Globus pallidus (tissue), 1 donor: ENCODE results near the gene CHST12.
A peak's percentile ranks its signal among the peaks of the same experiment; 100 is the strongest.
"Not testable (repeated sequence)": the region's sequence is repeated elsewhere in the genome, so short reads cannot be mapped to it uniquely, and the experiment has no call there.

Source experiments
- DNase-seq: peaks from one replicate; pipeline ENCODE4 v3.0.0-alpha.2; 2015; ENCODE audit warnings: low spot score

Gene CHST12

DNA sequence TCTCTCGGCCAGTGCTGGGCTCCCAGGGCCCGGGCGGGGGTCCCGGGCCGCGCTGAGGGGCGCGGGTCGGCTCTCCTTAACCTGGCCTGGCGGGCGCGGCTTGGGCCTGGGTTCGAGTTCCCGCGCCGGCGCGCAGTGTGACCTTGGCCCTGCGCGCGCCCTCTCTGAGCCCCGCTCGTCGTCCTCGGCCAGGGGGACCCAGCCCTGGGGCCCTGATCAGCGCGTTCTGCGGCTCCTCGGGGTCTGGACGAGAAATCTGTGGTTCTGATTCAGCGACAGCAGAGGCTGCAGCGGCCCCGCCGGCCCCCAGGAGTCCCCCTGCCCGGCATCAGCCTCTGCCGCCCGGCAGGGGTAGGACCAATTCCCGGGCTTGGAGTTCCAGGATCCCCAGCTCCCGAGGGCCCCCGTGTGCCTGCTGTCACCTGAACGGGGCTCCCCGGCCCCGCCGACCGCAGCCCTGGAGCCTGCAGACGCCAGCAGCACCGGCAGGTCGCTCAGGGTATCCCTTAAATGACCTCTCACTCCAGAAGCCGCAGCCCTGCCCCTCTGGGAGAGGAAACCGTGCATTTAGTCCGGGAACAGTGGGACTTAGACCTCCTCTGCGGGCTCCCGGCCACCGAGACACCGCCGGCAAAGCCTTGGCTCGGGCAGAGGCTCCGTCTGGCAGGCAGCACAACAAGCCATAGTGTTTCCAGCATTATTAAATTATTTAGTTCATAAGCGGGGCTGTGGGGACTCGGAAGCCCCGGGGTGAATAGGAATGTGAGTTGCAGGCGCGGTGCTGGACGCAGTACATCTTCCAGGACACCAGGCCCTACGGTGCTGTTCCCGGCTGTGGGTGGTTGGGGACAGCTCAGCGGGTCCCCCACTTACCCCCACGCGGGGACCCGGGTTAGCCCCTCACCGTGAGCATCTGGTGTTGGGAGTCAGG is 572 bp downstream of the CHST12 start:
- DNase-seq: peak; percentile 38

DNA sequence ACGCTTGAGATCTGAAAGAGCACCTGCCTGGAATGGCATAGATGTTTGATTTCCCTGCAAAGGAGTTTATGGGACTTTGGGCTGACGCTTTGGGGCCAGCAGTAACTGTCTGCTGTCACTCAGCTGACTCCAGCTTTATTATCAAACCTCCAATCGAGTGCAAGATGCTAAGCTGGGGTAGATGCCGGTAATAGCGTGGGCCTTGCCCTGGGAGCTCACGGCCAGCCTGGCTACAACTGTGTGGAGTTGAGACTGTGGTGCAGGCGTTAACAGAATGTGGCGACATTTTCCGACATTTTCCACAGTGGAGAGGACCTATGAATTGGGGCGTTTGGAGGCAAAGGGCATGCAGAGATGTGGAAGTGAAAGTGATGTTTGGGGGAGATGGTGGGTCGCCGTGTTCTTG is 1.3 kb downstream of the CHST12 start:
- DNase-seq: no peak

DNA sequence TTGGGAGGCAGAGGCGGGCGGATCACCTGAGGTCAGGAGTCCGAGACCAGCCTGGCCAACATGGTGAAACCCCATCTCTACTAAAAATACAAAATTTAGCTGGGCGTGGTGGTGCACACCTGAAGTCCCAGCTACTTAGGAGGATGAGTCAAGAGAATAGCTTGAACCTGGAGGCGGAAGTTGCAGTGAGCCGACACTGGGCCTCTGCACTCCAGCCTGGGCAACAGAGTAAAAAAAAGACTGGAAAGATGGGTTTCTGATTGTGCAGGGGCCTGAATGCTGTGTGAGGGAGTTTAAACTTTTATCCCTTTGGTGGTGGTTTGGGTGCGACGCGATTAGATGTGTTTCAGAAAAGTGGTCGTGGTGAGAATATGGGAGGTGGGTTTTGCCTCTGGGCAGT is 1.8 kb downstream of the CHST12 start:
- DNase-seq: no peak

DNA sequence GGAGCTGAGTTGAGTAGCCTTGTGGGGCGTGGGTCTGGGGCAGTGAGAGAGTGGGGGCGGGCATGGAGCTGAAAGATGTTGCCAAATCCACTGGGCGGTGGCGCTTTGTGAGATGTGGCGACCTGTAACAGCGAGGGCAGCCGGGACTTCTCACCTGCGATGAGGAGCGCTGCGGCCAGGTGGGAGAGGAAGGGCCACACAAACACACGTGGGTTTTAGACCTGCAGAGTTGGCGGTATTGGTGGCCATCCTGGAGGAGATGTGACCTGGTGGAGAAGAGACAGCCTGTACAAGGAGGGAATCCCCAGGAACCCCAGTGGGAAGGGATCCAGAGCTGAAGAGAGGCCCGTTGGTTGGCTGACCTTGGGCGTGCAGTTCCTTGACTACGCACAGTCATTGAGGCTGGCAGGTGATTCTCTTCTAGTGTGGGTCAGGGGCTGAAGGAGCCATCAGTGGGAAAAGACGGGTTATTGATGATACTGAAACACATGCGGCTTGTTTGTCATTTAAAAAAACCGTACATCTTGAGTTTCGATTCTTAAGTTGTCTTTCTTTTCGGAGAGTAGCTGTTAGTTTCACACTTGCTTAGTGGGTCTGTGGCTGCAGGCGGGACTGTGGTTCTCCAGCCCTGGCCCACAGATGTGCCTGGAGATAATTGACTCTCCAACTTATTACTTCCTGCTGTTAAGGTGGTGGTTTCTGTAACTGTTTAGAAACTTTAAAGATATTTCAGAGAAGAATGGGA is 2.4 kb downstream of the CHST12 start:
- no peak for DNase-seq

DNA sequence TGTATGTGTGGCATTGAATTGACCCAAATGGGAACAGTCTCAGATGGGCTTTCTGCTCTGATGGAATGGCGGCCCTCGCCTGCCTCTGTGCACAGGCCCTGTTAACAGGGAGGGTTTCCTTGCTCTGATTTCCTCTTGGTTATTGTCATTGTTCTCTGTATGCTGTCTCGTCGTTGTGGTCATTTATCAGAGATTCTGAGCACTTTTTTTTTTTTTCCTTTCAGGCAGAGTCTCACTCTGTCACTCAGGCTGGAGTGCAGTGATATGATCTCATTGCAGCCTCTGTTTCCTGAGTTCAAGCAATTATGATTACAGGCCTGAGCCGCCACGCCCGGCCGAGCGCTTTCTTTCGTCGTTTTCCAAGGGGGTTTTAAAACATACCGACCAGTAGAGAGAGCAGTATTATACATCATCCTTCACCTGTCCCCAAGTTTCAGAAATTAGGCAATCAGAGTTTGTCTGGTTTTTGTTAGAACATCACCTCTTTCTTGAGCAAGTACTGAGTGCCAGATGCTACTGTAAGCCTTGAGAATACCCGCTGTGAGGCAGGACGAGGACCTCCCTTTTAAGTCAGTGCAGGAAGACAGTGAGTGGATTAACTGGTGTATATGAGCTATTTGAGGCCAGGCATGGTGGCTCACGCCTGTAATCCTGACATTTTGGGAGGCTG is 6.5 kb downstream of the CHST12 start:
- DNase-seq: no peak

DNA sequence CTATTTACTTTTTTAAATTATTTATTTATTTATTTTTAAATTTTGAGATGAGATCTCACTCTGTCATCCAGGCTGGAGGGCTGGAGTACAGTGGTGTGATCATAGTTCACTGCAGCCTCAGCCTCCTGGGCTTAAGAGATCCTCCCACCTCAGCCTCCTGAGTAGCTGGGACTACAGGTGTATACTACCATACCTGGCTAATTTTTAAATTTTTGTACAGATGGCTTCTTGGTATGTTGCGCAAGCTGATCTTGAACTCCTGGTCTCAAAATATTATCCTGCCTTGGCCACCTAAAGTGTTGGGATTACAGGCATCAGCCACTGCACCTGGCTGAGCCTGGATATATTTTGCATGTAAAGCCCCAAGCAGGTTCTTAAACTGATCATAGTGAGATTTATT is 7.6 kb downstream of the CHST12 start:
- no peak for DNase-seq

DNA sequence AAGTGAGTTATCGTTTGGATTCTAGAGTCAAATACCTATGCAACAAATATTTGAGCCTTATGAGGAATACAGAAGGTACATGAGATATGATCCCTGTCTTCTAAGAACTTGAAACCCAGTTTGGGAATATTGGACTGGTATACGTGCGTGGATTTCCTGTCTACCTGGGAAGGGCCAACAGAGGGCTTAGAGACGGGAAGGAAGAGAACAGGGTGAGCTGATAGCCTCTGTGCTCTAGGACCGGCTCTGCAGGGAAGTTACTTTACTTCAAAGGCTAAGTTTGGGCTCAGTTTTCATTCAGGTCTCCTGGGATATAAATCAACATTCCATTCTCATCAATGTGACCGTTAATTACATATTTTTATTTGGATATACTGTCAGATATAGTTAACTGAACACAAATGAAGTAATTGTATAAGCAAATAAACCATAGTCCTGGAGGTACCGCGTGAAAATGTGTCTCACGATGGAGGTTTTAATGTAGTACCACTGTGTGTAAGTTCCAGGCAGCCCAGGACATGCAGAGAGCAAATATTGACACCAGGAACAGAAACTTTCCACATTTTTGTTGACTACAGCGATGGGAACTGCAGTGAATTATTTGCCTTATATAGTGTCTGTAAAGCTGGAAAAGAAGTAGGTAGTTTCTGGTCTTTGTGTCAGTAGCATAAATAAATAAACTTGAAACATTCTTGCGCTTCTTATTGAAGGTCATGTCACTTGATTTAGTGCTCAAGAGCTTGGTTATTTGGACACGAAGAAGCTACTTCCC is 8.6 kb downstream of the CHST12 start:
- DNase-seq: no peak

DNA sequence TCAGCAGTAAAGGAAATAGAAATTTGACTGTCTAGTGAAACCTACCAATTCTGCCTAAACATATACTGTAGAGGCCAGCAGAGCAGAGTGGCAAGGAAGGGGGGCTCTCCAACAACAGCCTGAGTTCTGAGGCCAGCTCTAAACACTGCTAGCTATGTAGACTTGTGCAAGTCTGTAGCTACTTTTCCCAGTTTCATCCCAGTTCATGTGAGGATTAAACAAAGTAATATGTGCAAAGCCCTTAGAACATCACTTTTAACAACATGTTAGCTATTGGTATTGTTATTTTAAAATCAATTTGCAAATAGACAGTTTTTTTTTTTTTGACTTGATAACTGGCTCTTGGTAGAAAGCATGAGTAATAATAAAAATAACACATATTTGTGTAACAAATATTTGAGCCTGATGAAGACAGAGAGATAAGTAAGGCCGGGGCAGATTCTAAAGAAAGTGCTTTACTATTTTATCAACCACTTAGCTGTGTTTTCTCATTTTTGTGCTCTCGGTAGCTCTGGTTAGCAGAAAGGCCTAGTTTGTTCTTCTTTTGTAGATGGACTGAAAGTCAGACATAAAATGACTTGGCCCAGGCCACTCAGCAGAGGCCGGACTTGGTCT is 9.3 kb downstream of the CHST12 start:
- no peak for DNase-seq

DNA sequence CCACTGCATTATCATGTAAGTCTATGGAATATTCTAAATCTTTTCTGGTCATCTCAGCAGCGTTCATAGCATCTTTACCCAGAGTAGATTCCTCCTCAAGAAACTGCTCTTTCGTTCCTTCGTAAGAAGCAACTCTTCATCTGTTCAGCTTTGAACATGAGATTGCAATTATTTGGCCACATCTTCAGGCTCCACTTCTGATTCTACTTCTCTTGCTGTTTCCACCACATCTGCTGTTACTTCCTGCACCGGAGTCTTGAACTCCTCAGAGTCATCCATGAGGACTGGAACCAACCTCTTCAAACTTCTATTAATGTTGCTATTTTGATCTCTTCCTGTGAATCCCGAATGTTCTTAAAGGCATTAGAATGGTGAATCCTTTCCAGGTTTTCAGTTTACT is 12.7 kb downstream of the CHST12 start:
- no peak for DNase-seq

DNA sequence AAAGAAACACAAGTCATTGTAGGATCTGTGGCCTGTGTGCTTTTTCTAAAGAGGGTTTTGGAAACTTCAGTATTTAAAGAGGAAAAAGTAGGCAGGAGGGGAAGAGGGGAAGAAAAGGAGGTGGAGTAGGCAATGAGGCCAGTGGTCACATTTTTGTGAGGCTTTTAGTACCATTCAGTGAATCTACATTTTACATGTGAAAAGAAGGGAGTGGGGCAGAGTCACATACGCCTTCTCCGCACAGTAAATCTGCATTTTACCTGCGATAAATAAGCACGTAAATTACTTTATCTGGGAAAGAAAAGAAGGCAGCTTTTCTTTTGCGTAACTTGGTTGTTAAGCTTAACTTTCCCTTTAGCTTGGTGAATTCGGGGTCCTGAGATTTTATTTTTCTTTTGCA is 13.2 kb downstream of the CHST12 start:
- no peak for DNase-seq

DNA sequence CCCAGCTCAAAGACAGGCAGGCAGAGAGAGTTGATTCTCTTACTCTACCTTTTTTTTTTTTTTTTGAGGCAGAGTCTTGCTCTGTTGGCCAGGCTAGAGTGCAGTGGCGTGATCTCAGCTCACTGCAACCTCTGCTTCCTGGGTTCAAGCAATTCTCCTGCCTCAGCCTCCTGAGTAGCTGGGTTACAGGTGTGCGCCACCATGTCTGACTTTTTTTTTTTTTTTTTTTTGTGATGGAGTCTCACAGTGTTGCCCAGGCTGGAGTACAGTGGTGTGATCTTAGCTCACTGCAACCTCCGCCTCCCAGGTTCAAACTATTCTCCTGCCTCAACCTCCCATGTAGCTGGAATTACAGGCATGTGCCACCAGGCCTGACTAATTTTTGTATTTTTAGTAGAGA is 13.8 kb downstream of the CHST12 start:
- DNase-seq: not testable (repeated sequence)

DNA sequence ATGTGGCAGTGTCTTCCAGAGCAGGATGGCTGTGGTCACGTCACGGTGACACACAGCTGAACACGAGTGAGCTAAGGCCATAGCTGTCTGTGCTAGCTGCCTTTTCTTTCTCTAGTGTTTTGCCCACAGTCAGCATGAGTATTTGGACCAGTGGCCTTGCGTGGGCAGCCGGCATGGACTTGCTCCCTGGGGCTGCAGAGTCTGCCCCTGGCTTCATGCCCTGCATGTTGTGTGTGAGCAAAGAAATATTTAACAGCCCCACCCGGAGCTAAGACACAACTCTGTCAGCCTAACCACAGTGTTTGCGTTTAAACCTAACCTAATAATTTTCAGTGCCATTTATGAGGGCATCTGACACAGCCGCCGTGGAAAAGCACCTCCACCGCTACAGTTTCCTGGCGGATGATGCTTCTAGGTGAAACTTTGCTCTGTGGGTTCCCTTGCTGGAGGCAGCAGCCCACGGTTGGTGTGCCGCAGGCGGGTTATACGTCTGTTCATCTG is 14.6 kb downstream of the CHST12 start:
- DNase-seq: no peak

DNA sequence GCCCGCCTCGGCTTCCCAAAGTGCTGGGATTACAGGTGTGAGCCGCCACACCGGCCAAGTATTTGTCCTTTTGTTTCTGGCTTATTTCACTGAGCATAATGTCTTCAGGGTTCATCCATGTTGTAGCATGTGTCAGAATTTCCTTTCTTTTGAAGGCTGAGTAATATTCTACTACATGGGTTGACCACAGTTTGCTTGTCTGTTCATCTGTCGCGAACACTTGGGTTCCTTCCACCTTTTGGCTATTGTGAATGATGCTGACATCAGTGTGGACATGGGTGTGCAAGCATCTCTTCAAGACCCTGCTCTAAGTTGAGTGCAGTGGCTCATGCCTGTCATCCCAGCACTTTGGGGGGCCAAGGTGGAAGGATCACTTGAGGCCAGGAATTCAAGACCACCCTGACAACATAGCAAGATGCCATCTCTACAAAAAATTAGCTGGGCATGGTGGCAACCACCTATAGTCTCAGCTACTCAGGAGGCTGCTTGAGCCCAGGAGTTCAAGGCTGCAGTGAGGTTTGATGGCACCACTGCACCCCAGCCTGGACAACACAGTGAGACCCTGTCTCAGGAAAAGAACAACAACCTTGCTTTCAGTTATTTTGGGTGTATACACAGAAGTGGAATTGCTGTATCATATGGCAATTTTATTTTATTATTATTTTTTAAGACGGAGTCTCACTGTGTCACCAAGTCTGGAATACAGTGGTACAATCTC is 17.0 kb downstream of the CHST12 start:
- no peak for DNase-seq

DNA sequence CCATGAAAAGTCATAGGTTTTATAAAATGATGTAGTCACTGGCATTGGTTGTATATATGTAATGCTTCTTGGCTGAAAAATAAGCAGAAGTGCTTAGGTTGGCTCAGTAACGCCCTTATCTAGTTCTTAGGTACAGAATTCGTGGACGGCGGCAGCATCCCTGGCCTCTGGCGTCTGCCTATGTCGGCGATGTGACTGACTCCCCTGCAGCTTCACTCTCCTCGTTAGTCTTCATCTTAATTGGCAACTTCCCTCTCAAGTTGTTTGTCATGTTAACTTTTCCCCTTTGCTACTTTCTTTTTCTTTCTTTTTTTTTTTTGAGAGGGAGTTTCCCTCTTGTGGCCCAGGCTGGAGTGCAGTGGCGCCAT is 18.5 kb downstream of the CHST12 start:
- DNase-seq: no peak

DNA sequence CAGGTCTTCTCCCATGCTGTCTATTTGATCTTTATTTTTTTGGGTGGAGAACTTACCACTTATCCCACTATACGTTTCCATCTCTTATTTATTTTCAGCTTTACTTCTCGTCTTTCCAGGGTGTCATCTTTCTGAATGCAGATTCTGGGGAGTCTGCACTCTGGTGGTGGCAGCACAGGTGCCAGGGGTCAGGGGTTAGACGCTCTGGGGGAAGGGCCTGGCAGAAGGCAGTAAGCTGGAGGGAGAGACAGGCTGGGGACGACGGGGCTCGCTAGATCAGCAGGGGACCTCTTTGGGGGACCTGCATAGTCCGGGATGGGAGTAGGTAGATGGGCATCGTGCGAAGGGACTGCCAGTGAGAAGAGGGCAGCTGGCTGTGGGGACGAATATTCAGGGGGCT is 22.3 kb downstream of the CHST12 start:
- DNase-seq: no peak

DNA sequence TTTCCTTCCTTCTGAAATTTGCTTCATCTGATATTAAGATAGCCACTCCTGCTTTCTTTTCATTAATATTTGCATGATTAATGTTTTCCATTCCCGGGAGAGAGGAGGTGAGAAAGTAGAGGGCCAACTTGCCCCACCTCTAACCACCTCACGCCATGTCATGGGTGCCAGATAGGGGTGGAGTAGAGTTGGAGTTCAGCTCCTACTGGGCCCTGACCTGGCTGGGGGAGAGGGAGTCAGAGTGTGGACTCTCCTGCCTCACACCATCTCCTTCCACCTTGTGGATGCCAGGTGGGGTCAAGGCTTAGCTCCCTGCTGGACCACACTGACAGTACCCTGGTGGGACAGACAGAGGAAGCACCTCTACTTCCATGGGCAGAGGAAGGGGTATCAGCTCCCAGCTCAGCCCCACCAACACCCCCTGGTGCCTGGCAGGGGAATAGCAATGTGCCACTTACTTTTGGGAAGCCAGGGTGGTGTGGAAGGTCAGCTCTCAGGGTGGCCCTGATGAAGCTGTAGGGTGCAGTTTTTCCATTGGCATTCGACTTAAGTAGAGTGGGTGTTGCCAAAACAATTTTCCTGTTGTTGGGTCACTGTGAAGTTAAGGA is 28.0 kb downstream of the CHST12 start:
- DNase-seq: no peak

DNA sequence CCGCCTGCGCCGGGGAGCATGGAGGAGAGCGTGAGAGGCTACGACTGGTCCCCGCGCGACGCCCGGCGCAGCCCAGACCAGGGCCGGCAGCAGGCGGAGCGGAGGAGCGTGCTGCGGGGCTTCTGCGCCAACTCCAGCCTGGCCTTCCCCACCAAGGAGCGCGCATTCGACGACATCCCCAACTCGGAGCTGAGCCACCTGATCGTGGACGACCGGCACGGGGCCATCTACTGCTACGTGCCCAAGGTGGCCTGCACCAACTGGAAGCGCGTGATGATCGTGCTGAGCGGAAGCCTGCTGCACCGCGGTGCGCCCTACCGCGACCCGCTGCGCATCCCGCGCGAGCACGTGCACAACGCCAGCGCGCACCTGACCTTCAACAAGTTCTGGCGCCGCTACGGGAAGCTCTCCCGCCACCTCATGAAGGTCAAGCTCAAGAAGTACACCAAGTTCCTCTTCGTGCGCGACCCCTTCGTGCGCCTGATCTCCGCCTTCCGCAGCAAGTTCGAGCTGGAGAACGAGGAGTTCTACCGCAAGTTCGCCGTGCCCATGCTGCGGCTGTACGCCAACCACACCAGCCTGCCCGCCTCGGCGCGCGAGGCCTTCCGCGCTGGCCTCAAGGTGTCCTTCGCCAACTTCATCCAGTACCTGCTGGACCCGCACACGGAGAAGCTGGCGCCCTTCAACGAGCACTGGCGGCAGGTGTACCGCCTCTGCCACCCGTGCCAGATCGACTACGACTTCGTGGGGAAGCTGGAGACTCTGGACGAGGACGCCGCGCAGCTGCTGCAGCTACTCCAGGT is 29.7 kb downstream of the CHST12 start:
- no peak for DNase-seq

DNA sequence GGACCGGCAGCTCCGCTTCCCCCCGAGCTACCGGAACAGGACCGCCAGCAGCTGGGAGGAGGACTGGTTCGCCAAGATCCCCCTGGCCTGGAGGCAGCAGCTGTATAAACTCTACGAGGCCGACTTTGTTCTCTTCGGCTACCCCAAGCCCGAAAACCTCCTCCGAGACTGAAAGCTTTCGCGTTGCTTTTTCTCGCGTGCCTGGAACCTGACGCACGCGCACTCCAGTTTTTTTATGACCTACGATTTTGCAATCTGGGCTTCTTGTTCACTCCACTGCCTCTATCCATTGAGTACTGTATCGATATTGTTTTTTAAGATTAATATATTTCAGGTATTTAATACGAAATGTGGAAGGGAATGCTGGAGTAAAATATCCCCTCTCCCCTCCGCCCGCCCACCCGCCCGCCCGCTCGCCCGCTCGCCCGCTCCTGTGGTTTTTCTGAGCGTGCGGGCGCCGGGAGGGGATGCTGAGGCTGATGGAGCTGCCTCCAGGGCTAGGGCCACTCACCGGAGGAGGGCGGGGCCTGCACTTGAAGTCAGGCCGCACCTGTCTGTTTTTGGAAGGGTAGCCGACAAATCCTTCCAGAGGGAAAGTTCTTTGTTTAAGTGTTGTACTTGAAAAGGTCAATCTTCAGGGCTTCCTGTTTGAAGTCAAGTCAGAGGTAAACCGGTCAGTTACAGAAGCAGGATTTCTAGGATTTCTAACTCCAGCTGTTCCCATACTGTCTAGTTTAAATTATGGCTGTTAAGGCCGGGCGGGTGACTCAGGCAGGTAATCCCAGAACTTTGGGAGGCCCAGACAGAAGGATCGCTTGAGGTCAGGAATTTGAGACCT is 30.5 kb downstream of the CHST12 start:
- no peak for DNase-seq

DNA sequence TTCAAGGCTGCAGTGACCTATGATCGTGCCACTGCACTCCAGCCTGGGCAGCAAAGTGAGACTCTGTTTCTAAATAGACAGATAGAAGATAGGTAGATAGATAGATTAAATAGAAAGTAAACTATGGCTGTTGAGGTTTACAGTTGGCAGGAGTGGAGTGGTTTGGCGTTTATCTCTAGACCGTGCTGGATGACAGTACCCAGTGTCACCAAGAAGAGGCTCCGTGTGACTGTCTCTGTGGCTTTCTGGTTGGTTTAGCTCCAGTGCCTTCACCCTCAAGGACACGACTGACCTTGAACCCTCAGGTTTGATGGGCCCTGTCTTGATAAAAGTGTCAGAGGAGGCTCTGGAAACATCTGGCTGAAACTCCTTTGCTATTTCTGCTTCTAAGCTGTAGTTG is 31.7 kb downstream of the CHST12 start:
- DNase-seq: no peak
